ENCODE measurements around the gene FNIP1.

The FNIP1 gene

DNA sequence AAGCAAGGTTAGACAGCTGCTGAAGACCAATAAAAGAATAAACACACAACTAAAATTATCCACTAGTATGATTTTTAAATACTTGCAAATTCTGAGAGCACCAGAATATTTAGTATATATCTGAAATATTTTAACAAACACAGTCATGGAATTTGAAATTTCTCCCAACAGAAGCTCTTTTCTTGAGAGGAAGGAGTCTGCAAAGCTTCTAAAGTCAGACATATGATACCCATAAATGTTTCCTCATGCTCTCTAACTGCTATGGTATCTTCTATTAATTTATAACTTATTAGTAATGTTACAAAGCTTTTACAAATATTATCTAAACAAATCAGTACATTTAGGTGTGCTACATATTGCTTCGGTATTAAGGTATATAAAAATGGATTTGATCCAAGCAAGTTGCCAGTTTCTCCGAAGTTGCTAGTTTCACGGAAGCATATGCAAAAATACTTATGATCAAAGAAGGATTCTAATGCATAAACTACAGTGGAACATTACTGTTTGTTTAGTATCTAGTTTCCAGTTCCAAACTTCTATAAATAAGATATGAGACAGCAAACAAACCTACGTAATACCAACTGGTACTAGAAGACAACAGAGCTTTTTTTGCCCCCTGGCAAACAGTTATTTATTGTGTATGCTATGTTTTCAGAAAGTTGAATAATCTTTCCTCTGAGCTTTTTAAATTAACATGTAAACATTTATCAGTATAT is 22.0 kb downstream of the FNIP1 start:
- FAIRE-seq (no peak), DNase-seq (ENCODE audit: insufficient read length, low spot score) (no peak)
- no peak for TF ChIP-seq POLR2A (IDR thresholded peaks at IDR 0.05; ENCODE audit: low read depth, low read length)

DNA sequence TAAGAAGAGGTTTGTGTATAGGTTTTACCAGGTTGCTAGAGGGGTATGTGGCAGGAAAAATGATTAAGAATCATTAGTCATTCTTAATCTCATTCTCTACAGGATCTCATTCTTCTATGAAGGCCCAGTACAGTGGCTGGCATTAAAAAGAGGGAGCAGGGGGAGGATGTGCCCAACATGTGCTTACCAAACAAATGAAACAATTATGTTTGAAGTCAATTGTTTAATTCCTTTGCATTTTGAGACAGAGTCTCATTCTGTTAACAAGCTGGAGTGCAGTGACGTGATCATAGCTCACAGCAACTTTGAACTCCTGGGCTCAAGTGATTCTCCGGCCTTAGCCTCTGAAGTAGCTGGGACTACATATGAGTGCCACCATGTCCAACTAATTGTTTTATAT is 23.0 kb downstream of the FNIP1 start:
- DNase-seq (ENCODE audit: insufficient read length, low spot score) (no peak), FAIRE-seq (peak; percentile 38)
- TF ChIP-seq POLR2A (IDR thresholded peaks at IDR 0.05; ENCODE audit: low read depth, low read length) = no peak

DNA sequence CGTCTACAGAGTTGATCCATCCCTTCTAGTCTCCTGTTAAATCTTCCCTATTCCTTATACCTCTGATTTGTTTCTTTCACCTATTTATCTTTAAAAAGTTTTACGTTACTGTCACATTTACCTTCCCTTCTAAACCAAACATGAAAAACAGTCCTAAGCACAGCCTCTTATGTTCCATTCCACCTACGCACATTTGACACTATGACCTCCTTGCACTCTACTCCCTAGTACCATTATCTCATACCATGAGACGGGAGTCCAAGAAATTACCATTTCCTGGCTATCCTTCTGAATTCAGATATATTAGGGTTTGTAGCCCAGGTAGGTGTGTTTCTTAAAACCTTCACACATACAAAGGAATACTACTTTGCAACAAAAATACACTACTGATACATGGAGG is 25.1 kb downstream of the FNIP1 start:
- no peak for TF ChIP-seq POLR2A (IDR thresholded peaks at IDR 0.05; ENCODE audit: low read depth, low read length)
- peak; percentile 52 for FAIRE-seq
- DNase-seq (ENCODE audit: insufficient read length, low spot score) = no peak

DNA sequence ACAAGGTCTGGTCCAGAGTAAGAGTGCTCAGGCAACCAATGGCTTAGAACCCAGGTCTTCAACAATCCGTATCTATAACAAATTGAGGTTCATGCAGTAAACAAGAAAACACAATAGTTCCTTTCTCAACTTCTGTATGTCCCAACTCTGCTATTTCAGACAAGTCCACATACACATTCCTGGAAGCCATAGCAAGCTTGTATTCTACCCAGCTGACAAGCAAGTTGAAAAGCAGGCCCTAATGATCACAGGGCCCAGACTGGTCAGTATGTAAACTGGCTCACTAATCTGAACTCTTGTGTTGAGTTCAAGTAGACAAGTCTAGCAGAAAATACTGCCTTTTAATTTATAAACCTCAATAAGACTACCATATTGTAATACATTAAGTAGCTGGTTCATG is 26.9 kb downstream of the FNIP1 start:
- TF ChIP-seq POLR2A (IDR thresholded peaks at IDR 0.05; ENCODE audit: low read depth, low read length) = no peak
- FAIRE-seq (no peak), DNase-seq (ENCODE audit: insufficient read length, low spot score) (no peak)

DNA sequence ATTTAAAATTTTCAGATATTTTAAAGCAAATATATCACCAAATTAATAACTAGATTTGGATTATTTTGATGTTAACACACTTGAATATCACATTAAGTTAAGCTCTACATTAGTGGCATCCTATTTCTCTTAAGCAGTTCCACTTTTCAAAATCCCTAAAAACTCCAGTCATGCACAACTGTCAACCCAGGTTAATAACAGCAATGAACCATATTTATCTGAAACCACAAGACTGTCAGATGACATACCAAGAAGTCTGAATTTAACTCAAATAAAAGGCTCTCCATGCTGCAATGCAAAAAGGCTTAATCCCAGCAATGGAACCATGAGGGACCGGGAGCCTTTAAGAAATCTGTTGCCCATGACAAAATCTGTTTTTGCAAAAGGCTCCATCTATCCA is 27.5 kb downstream of the FNIP1 start:
- FAIRE-seq (no peak), DNase-seq (ENCODE audit: insufficient read length, low spot score) (no peak)
- no peak for TF ChIP-seq POLR2A (IDR thresholded peaks at IDR 0.05; ENCODE audit: low read depth, low read length)

DNA sequence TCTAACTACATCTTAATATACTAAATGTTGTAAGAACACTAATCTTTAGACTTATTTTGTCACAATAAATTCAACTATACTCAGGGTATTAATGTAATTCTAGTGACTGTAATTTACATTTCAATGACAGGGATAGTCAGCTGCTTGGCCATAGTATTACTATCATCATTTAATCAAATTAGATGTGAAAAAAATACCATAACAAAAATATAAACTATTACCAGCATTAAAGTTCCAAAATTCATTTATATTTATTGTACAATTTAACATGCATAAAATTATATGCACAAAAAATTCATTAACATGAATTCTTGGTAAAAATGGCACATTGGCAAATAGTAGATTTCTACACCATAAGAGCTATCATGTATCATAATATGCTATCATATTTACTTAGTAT is 28.9 kb downstream of the FNIP1 start:
- TF ChIP-seq POLR2A (IDR thresholded peaks at IDR 0.05; ENCODE audit: low read depth, low read length) = no peak
- no peak for FAIRE-seq
- no peak for DNase-seq (ENCODE audit: insufficient read length, low spot score)

DNA sequence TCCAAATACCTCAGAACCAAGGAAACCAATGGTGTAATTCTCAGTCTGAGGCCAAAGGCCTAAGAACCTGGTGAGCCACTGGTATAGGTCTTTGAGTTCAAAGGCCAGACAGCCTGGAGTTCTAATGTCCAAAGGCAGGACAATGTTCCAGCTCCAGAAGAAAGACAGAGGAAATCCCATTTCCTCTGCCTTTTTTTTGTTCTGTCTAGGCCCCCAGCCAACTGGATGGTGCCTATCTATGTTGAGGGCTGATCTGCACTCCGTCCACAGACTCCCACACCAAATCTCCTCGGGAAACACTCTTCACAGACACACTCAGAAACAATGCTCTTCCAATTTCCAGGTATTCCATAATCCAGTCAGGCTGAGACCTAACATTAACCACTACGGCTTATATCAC is 30.1 kb downstream of the FNIP1 start:
- FAIRE-seq (no peak), DNase-seq (ENCODE audit: insufficient read length, low spot score) (no peak)
- no peak for TF ChIP-seq POLR2A (IDR thresholded peaks at IDR 0.05; ENCODE audit: low read depth, low read length)

DNA sequence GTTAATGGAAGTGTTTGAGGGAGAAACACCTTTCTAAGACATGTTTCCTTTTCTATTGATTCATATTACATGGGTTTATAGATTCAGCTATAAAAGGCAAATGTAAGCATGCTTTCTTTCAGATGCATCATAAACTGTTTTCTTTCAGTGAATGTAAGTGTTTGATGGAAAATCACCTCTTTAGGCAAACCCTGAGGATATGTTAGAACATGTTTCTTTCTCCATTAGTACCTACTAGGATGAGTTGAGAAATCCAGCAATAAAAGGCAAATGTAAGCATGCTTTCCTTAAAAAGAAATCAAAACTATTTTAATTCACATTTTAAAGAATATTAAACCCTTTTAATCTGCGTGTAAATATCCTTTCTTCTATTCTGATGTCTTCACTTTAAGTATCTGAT is 31.6 kb downstream of the FNIP1 start:
- DNase-seq (ENCODE audit: insufficient read length, low spot score) (no peak), FAIRE-seq (no peak)
- no peak for TF ChIP-seq POLR2A (IDR thresholded peaks at IDR 0.05; ENCODE audit: low read depth, low read length)

DNA sequence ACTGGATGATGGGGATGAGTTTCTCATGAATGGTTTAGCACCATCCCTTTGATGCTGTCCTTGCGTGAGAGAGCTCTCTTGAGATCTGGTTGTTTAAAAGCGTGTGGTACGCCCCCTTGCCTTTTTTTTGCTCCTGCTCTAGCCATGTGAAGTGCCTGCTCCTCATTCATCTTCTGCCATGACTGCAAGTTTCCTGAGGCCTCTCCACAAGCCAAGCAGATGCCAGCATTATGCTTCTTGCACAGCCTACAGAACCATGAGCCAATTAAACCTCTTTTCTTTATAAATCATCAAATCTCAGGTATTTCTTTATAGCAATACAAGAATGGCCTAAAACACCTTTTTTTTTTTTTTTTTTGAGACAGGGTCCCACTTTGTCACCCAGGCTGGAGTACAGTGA is 32.8 kb downstream of the FNIP1 start:
- TF ChIP-seq POLR2A (IDR thresholded peaks at IDR 0.05; ENCODE audit: low read depth, low read length) = no peak
- no peak for DNase-seq (ENCODE audit: insufficient read length, low spot score)
- FAIRE-seq = no peak

DNA sequence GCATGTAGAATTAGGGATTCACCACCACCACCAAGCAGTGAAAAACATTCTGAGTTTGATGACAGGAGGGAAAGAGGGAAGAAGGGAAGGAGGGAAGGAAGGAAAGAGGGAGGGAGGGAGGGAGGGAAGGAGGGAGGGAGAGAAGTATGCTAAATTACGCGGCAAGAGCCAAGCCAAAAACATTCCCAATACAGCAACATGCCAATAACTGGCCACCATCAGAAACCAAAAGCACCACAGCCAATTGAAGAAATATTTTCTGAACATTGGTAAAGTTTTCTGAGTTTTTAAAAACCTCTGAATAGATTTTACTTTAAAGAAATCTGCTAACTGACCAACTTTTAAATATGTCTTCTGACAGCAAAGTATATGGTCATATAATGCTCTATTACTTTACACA is 36.0 kb downstream of the FNIP1 start:
- DNase-seq (ENCODE audit: insufficient read length, low spot score) = no peak
- no peak for TF ChIP-seq POLR2A (IDR thresholded peaks at IDR 0.05; ENCODE audit: low read depth, low read length)
- no peak for FAIRE-seq

DNA sequence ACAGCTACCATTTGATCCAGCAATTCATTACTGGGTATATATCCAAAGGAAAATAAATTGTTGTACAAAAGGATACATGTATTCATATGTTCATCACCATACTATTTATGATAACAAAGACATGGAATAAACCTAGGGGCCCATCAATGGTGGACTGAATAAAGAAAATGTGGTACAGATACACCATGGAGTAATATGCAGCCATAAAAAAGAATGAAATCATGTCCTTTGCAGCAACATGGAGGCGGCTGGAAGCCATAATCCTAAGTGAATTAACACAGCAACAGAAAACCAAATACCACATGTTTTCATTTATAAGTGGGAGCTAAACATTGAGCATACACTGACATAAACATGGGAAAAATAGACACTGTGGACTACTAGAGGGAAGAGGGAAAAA is 37.1 kb downstream of the FNIP1 start:
- TF ChIP-seq POLR2A (IDR thresholded peaks at IDR 0.05; ENCODE audit: low read depth, low read length) = no peak
- DNase-seq (ENCODE audit: insufficient read length, low spot score) (no peak), FAIRE-seq (no peak)

DNA sequence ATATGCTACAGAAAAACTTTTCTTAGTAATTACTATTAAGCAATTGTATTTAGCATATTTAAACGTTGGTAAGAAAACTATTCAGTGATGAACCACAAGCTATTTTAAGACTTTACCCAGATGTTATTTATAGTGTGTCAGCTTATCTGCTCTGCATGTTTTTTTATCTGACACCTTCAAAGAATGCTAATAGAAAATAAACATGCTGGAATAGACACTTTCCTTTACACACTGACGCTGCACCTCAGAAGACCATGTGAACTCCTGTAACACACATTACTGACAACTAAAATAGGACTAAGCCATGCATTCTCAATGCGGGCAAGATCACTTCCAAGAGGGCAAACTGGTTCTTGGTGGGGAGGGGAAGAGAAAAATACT is 38.3 kb downstream of the FNIP1 start:
- no peak for DNase-seq (ENCODE audit: insufficient read length, low spot score)
- peak; percentile 58 for FAIRE-seq
- TF ChIP-seq POLR2A (IDR thresholded peaks at IDR 0.05; ENCODE audit: low read depth, low read length) = no peak

DNA sequence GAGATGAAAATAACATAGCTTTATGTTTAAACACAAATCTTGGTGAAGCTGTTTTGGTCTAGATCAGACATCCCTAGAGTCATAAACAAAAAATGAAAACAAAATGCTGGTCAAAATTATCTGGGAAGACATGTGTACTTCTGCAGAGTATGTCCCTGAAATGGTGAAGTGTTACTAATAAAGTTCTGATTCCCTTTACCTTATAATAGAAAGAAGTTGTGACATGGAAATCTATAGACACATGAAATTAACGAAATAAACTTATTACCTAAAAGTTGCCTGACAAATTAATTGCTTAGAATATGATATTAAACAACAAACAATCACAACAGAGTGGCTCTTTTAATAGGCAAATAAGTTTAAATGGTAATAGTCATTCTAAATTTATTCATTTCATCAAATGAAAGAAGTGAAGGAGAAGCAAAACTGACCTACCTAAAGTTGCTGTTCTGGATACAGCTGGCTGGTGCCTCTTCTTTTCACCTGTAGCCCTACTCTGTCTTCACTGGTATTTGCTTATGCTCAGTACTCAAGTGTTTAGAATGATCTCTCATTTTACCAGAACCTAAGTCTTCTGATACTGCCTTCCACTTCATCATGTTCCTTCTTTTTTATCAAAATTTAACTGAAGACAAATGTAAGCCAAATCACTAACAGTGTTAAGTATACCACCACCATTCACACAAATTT is 38.8 kb downstream of the FNIP1 start:
- no peak for TF ChIP-seq POLR2A (IDR thresholded peaks at IDR 0.05; ENCODE audit: low read depth, low read length)
- FAIRE-seq = peak; percentile 50
- DNase-seq (ENCODE audit: insufficient read length, low spot score) = no peak

DNA sequence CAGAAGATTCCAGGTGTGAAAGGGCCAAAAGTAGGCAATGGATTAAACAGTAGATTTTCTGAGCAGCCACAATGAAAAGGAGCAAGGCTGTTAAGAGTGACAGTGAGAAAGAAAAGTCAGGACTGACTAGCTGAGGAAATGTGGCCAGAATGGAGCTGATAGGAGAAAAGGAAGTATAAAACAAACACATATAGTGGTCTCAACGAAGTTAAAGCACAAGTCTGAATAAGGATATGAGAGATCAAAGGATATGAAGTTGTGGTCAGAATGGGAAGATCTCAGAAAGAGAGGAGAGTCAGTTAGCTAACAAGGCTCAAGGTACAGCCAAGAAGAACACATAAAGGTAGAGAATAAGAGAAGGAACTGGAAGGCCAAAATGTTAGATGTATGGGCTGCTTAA is 39.9 kb downstream of the FNIP1 start:
- no peak for TF ChIP-seq POLR2A (IDR thresholded peaks at IDR 0.05; ENCODE audit: low read depth, low read length)
- FAIRE-seq (peak; percentile 55), DNase-seq (ENCODE audit: insufficient read length, low spot score) (no peak)

DNA sequence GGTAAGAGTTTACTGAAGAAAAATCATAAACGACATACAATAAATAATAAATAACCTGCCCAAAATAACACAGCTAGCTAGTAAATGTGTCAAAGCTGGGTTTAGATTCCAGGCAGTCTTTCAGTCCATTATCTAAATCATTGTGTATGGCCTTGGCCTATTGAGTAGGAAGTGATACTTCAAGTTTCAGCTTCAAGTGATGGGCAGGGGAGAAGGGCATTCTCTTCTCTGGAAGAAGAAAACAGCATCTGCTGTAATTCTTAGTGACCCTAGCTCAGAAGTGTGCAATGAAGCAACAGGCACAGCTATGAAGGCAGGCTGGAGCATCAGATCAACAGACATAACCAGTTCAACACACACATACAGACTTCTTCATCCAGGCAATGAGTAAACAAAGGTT is 42.5 kb downstream of the FNIP1 start:
- DNase-seq (ENCODE audit: insufficient read length, low spot score) (no peak), FAIRE-seq (no peak)
- no peak for TF ChIP-seq POLR2A (IDR thresholded peaks at IDR 0.05; ENCODE audit: low read depth, low read length)
